PFSK-1 (cell line): Measurements from ENCODE around the gene REPS1.

Experiments
- FOXP2 ChIP-seq: optimal IDR thresholded peaks from 2 replicates; pipeline ENCODE3; 2011; ENCODE audit warnings: borderline replicate concordance, control low read depth, inconsistent platforms; ENCODE audit not compliant: insufficient read depth; ENCODE audit errors: extremely low read length, extremely low read depth
- POLR2AphosphoS5 ChIP-seq: IDR thresholded peaks from 2 replicates; pipeline ENCODE4 v1.6.1; 2012; ENCODE audit warnings: low read depth, mild to moderate bottlenecking, control low read depth, low read length, moderate library complexity
- REST ChIP-seq, 2 experiments: IDR thresholded peaks; 2 replicates each; pipeline versions ENCODE4 v1.6.1 to v1.8.0; 2011 to 2012; ENCODE audit warnings: low read depth in 2 of 2, low read length in 2 of 2, control low read depth in 1 of 2, inconsistent platforms in 1 of 2, mild to moderate bottlenecking in 1 of 2, moderate library complexity in 1 of 2; ENCODE audit not compliant: insufficient read depth in 1 of 2
- SIN3A ChIP-seq: IDR thresholded peaks from 2 replicates; pipeline ENCODE4 v1.6.1; 2012; ENCODE audit warnings: mild to moderate bottlenecking, low read length, moderate library complexity, borderline replicate concordance; ENCODE audit not compliant: insufficient read depth
- TAF1 ChIP-seq: IDR thresholded peaks from 2 replicates; pipeline ENCODE4 v1.6.1; 2012; ENCODE audit warnings: low read length, control low read depth, borderline replicate concordance; ENCODE audit not compliant: insufficient read depth

REPS1 gene

GRCh38 chr6:138944412-138944811, 43.6 kb downstream of the REPS1 start:
- TF ChIP-seq FOXP2 (no peak), TAF1 (no peak), REST (IDR thresholded peaks at IDR 0.05; ENCODE audit: insufficient read depth in 1 of 2, low read depth in 2 of 2, low read length in 2 of 2) (no peak), SIN3A (no peak), POLR2AphosphoS5 (no peak)

- TF ChIP-seq TAF1 (no peak), FOXP2 (no peak), REST (IDR thresholded peaks at IDR 0.05; ENCODE audit: insufficient read depth in 1 of 2, low read depth in 2 of 2, low read length in 2 of 2) (no peak), SIN3A (no peak), POLR2AphosphoS5 (no peak)
These were observed 44.9 kb downstream of the REPS1 start for GRCh38 chr6:138943089-138943625.

GRCh38 chr6:138931660-138932059, 56.4 kb downstream of the REPS1 start:
- TF ChIP-seq TAF1 (no peak), SIN3A (no peak), FOXP2 (no peak), REST (IDR thresholded peaks at IDR 0.05; ENCODE audit: insufficient read depth in 1 of 2, low read depth in 2 of 2, low read length in 2 of 2) (no peak), POLR2AphosphoS5 (no peak)

GRCh38 chr6:138926579-138926978, 61.5 kb downstream of the REPS1 start:
- TF ChIP-seq SIN3A (no peak), POLR2AphosphoS5 (no peak), REST (IDR thresholded peaks at IDR 0.05; ENCODE audit: insufficient read depth in 1 of 2, low read depth in 2 of 2, low read length in 2 of 2) (no peak), TAF1 (no peak), FOXP2 (no peak)

- TF ChIP-seq TAF1 (no peak), POLR2AphosphoS5 (no peak), FOXP2 (no peak), SIN3A (no peak), REST (IDR thresholded peaks at IDR 0.05; ENCODE audit: insufficient read depth in 1 of 2, low read depth in 2 of 2, low read length in 2 of 2) (no peak)
These were observed 62.2 kb downstream of the REPS1 start for GRCh38 chr6:138925806-138926205.
